Measurements from ENCODE around the gene BTBD9. TPM values are rescaled to one million over a fixed set of nuclear protein-coding genes. Genes with fewer than 3 reads are reported as not detected.
"Not testable (repeated sequence)": the region's sequence is repeated elsewhere in the genome, so short reads cannot be mapped to it uniquely, and the experiment has no call there.

Gene BTBD9
- total and polyA plus RNA-seq, 2 of the 13 experiments (the other 11 are each of a cell fraction or from before 2014, with no cell fraction given) = 1.2 to 3.0 TPM

- H3K36me3 ChIP-seq (replicated peaks in 1 of 2; ENCODE audit: control insufficient read depth in 1 of 2, insufficient read depth in 2 of 2, low read length in 2 of 2); FAIRE-seq; H3K27ac ChIP-seq (ENCODE audit: extremely low read length, insufficient read depth, low read length); H3K4me3 ChIP-seq (replicated peaks in 1 of 3; ENCODE audit: insufficient read depth in 1 of 3, low read depth in 2 of 3, low read length in 3 of 3); CTCF ChIA-PET (ENCODE audit: low intra/inter-chr PET ratio, low total read pairs); H2AFZ ChIP-seq (ENCODE audit: low read length); BruUV-seq (replicated peaks); H3K27me3 ChIP-seq (ENCODE audit: control insufficient read depth in 1 of 2, insufficient read depth in 2 of 2, low read length in 2 of 2); H3K4me2 ChIP-seq (ENCODE audit: low read depth, low read length); intact Hi-C loops (cut with micrococcal nuclease; ENCODE audit: unreplicated experiment); H3K79me2 ChIP-seq (ENCODE audit: insufficient read depth, low read length); H3K9ac ChIP-seq (ENCODE audit: insufficient read depth, low read depth, low read length); H4K20me1 ChIP-seq (ENCODE audit: insufficient read depth, low read length); H3K4me1 ChIP-seq (ENCODE audit: insufficient read depth, low read length); ATAC-seq; in situ Hi-C loops (cut with HindIII; ENCODE audit: extremely low pct_ligation_motif_present, low pct_unique_long_range_greater_than_20kb); POLR2A ChIA-PET; DNase-seq (ENCODE audit: low spot score); H3K9me3 ChIP-seq (ENCODE audit: low read length); TF ChIP-seq LCORL (IDR thresholded peaks at IDR 0.05): not testable (repeated sequence)
- WGBS (ENCODE audit: low lambda C conversion rate) = 7% methylated on average over 1 of the region's 1 CpG
- TF ChIP-seq WIZ (CRISPR knock-in tag; IDR thresholded peaks at IDR 0.05) = peak; percentile 41; the same call in 1 of the 2 replicates
- peak; percentile 71 for TF ChIP-seq SALL1 (CRISPR knock-in tag; IDR thresholded peaks at IDR 0.05)
- TF ChIP-seq ZBTB7A (CRISPR knock-in tag; IDR thresholded peaks at IDR 0.05) = peak; percentile 71; the same call in 1 of the 2 replicates
- TF ChIP-seq LCORL (CRISPR knock-in tag; IDR thresholded peaks at IDR 0.05) = peak; percentile 64
- TF ChIP-seq PAXIP1 (CRISPR knock-in tag; conservative IDR thresholded peaks at IDR 0.05) = peak; percentile 60
- peak; percentile 64 for TF ChIP-seq HNF4A (CRISPR knock-in tag; IDR thresholded peaks at IDR 0.05)
- peak; percentile 25; the same call in 1 of the 2 replicates for TF ChIP-seq PATZ1 (CRISPR knock-in tag; IDR thresholded peaks at IDR 0.05)
- peak; percentile 7; the same call in 1 of the 2 replicates for TF ChIP-seq CEBPB (IDR thresholded peaks at IDR 0.05; ENCODE audit: borderline replicate concordance, low read depth, low read length)
- peak; percentile 32; the same call in 1 of the 2 replicates for TF ChIP-seq PITX1 (CRISPR knock-in tag; IDR thresholded peaks at IDR 0.05)
- TF ChIP-seq SPEN (CRISPR knock-in tag; IDR thresholded peaks at IDR 0.05; ENCODE audit: low read depth) = 0 out of 2 replicates have a peak, but pooled peaks have one; percentile 31
These were observed 20.4 kb downstream of the BTBD9 start for GRCh38 chr6:38619342-38619741.

GRCh38 chr6:38618301-38618700, 21.4 kb downstream of the BTBD9 start:
- H3K27me3 ChIP-seq (ENCODE audit: control insufficient read depth in 1 of 2, insufficient read depth in 2 of 2, low read length in 2 of 2); FAIRE-seq; H2AFZ ChIP-seq (ENCODE audit: low read length); H3K4me1 ChIP-seq (ENCODE audit: insufficient read depth, low read length); H3K9ac ChIP-seq (ENCODE audit: insufficient read depth, low read depth, low read length); ATAC-seq; H4K20me1 ChIP-seq (ENCODE audit: insufficient read depth, low read length); DNase-seq (ENCODE audit: low spot score); in situ Hi-C loops (cut with HindIII; ENCODE audit: extremely low pct_ligation_motif_present, low pct_unique_long_range_greater_than_20kb); intact Hi-C loops (cut with micrococcal nuclease; ENCODE audit: unreplicated experiment); H3K4me3 ChIP-seq (replicated peaks in 1 of 3; ENCODE audit: insufficient read depth in 1 of 3, low read depth in 2 of 3, low read length in 3 of 3); H3K9me3 ChIP-seq (ENCODE audit: low read length); H3K36me3 ChIP-seq (replicated peaks in 1 of 2; ENCODE audit: control insufficient read depth in 1 of 2, insufficient read depth in 2 of 2, low read length in 2 of 2); H3K27ac ChIP-seq (ENCODE audit: extremely low read length, insufficient read depth, low read length); H3K79me2 ChIP-seq (ENCODE audit: insufficient read depth, low read length); POLR2A ChIA-PET; CTCF ChIA-PET (ENCODE audit: low intra/inter-chr PET ratio, low total read pairs); H3K4me2 ChIP-seq (ENCODE audit: low read depth, low read length); BruUV-seq (replicated peaks): not testable (repeated sequence)
- 17% methylated on average over 1 of the region's 1 CpG for WGBS (ENCODE audit: low lambda C conversion rate)
